ENCODE measurements around the gene NEMF.
"Not testable (repeated sequence)": the region's sequence is repeated elsewhere in the genome, so short reads cannot be mapped to it uniquely, and the experiment has no call there.

Gene NEMF

GRCh38 chr14:49792618-49793017, 60.0 kb downstream of the NEMF start:
- no peak for TF ChIP-seq CTCF (IDR thresholded peaks at IDR 0.05; ENCODE audit: borderline replicate concordance, insufficient read depth, low read depth, low read length)
- no peak overlapping the region for H3K4me3 ChIP-seq (ENCODE audit: low read depth, low read length)

GRCh38 chr14:49786315-49786714, 66.3 kb downstream of the NEMF start:
- no peak overlapping the region for H3K4me3 ChIP-seq (ENCODE audit: low read depth, low read length)
- no peak for TF ChIP-seq CTCF (IDR thresholded peaks at IDR 0.05; ENCODE audit: borderline replicate concordance, insufficient read depth, low read depth, low read length)

GRCh38 chr14:49783394-49784014, 69.1 kb downstream of the NEMF start:
- no peak for TF ChIP-seq CTCF (IDR thresholded peaks at IDR 0.05; ENCODE audit: borderline replicate concordance, insufficient read depth, low read depth, low read length)

GRCh38 chr14:49781040-49781439, 71.5 kb downstream of the NEMF start:
- H3K4me3 ChIP-seq (ENCODE audit: low read depth, low read length): not testable (repeated sequence)

More at GRCh38 chr14:49783394-49784014, 69.1 kb downstream of the NEMF start:
- H3K4me3 ChIP-seq (ENCODE audit: low read depth, low read length): no peak overlapping the region

GRCh38 chr14:49778421-49778820, 74.2 kb downstream of the NEMF start:
- TF ChIP-seq CTCF (IDR thresholded peaks at IDR 0.05; ENCODE audit: borderline replicate concordance, insufficient read depth, low read depth, low read length): no peak
- H3K4me3 ChIP-seq (ENCODE audit: low read depth, low read length): no peak overlapping the region

- TF ChIP-seq CTCF (IDR thresholded peaks at IDR 0.05; ENCODE audit: borderline replicate concordance, insufficient read depth, low read depth, low read length): no peak
- H3K4me3 ChIP-seq (ENCODE audit: low read depth, low read length): no peak overlapping the region
Measured at GRCh38 chr14:49774106-49774505, 78.5 kb downstream of the NEMF start.

GRCh38 chr14:49771691-49772090, 80.9 kb downstream of the NEMF start:
- H3K4me3 ChIP-seq (ENCODE audit: low read depth, low read length): not testable (repeated sequence)

- TF ChIP-seq CTCF (IDR thresholded peaks at IDR 0.05; ENCODE audit: borderline replicate concordance, insufficient read depth, low read depth, low read length): no peak
- no peak overlapping the region for H3K4me3 ChIP-seq (ENCODE audit: low read depth, low read length)
Measured at GRCh38 chr14:49770212-49770817, 82.3 kb downstream of the NEMF start.
